Measurements from ENCODE around the gene MTUS2. TPM values are rescaled to one million over a fixed set of nuclear protein-coding genes. Genes with fewer than 3 reads are reported as not detected.

The MTUS2 gene
- total and polyA plus RNA-seq, 9 of the 15 experiments (the other 6 are each of a cell fraction or from before 2014, with no cell fraction given), result 0.01 to 0.28 (median 0.06) TPM; not detected in 1

DNA sequence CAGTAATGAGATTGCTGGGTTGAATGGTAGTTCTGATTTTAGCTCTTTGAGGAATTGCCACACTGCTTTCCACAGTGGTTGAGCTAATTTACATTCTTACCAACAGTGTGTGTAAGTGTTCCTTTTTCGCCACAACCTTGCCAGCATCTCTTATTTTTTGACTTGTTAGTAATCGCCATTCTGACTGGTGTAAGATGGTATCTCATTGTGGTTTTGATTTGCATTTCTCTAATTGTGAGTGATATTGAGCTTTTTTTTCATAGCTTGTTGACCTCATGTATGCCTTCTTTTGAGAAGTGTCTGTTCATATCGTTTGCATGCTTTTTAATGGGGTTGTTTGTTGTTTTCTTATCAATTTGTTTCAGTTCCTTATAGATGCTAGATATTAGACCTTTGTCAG, 245.0 kb downstream of the MTUS2 start (continued):
- TF ChIP-seq, protein P1, sequence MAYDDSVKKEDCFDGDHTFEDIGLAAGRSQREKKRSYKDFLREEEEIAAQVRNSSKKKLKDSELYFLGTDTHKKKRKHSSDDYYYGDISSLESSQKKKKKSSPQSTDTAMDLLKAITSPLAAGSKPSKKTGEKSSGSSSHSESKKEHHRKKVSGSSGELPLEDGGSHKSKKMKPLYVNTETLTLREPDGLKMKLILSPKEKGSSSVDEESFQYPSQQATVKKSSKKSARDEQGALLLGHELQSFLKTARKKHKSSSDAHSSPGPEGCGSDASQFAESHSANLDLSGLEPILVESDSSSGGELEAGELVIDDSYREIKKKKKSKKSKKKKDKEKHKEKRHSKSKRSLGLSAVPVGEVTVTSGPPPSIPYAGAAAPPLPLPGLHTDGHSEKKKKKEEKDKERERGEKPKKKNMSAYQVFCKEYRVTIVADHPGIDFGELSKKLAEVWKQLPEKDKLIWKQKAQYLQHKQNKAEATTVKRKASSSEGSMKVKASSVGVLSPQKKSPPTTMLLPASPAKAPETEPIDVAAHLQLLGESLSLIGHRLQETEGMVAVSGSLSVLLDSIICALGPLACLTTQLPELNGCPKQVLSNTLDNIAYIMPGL (CRISPR knock-in tag; IDR thresholded peaks at IDR 0.05), result no peak
- TF ChIP-seq BCL6 (CRISPR knock-in tag; IDR thresholded peaks at IDR 0.05) (no peak), ZNF384 (IDR thresholded peaks at IDR 0.05; ENCODE audit: low read depth, low read length) (no peak), TSC22D4 (tag; IDR thresholded peaks at IDR 0.05) (no peak), ZNF696 (CRISPR knock-in tag; conservative IDR thresholded peaks at IDR 0.05) (no peak)
- TF ChIP-seq, protein P2, sequence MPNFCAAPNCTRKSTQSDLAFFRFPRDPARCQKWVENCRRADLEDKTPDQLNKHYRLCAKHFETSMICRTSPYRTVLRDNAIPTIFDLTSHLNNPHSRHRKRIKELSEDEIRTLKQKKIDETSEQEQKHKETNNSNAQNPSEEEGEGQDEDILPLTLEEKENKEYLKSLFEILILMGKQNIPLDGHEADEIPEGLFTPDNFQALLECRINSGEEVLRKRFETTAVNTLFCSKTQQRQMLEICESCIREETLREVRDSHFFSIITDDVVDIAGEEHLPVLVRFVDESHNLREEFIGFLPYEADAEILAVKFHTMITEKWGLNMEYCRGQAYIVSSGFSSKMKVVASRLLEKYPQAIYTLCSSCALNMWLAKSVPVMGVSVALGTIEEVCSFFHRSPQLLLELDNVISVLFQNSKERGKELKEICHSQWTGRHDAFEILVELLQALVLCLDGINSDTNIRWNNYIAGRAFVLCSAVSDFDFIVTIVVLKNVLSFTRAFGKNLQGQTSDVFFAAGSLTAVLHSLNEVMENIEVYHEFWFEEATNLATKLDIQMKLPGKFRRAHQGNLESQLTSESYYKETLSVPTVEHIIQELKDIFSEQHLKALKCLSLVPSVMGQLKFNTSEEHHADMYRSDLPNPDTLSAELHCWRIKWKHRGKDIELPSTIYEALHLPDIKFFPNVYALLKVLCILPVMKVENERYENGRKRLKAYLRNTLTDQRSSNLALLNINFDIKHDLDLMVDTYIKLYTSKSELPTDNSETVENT (CRISPR knock-in tag; IDR thresholded peaks at IDR 0.05), result no peak

DNA sequence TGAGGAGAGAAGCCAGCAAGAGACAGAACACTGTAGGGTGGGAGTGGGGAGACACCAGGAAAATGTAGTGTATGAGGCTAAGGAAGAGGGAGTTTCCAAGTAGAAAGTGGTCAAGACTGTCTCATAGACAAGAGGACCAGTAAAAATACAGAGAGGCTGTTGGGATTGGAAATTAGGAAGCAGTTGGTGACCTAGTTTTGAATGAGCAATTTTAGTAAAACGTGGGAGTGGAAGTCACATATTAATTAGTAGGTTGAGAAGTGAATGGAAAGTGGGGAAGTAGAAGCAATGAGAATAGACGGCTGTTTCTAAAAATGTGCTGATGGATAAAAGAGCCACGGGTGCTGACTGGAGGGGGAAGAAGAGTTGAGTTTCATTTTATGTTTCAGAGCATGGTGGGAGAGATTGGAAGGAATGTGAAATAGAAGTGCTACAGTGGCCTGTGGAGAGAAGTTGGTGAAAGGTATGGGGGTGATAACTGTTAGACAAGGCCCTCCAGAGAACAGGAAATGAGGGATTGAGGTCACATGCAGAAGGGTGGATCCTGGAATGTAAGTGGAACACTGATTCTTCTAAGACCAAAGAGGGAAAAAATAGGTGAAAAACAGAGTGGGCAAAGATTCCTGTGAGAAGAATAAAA, 247.3 kb downstream of the MTUS2 start:
- Histone ChIP-seq H3K9me1 (ENCODE audit: control insufficient read depth, insufficient read depth, low read length) (no peaks in the 10 kb centered on the region), H3K27ac (ENCODE audit: extremely low read depth, low read depth, low read length) (no peak overlapping the region), H3K4me3 (no peak overlapping the region), H3K9me3 (replicated peaks; ENCODE audit: control insufficient read depth, insufficient read depth, low read depth, low read length) (no peaks in the 10 kb centered on the region), H3K4me2 (ENCODE audit: insufficient read depth, low read length) (no peak overlapping the region), H3K9ac (ENCODE audit: insufficient read depth in 1 of 2, low read depth in 2 of 2, low read length in 2 of 2) (no peak overlapping the region), H2AFZ (ENCODE audit: low read depth, low read length) (no peak overlapping the region), H3K36me3 (ENCODE audit: control insufficient read depth, insufficient read depth, low read length) (no peaks in the 10 kb centered on the region), H3K27me3 (ENCODE audit: control insufficient read depth in 2 of 2, insufficient read depth in 2 of 2, low read length in 2 of 2) (no peaks in the 10 kb centered on the region; a peak in 1 of 5 replicates), H3K79me2 (ENCODE audit: control insufficient read depth, insufficient read depth, low read length) (no peaks in the 10 kb centered on the region), H3K4me1 (replicated peaks in 1 of 2; ENCODE audit: control insufficient read depth in 2 of 2, insufficient read depth in 2 of 2, low read length in 2 of 2) (no peaks in the 10 kb centered on the region), H4K20me1 (replicated peaks; ENCODE audit: control insufficient read depth, insufficient read depth, low read length) (no peaks in the 10 kb centered on the region)
- 0% methylated on average over 3 of the region's 3 CpGs for whole genome bisulfite sequencing (ENCODE audit: insufficient coverage, low coverage, missing lambda C conversion rate)
- BruUV-seq (replicated peaks), result no TSS peak
- no peak for ATAC-seq
- no peak for DNase-seq (ENCODE audit: extremely low read depth in 1 of 4, low spot score in 3 of 4)
- CTCF ChIA-PET (ENCODE audit: low intra/inter-chr PET ratio), result no interaction called here
- POLR2A ChIA-PET, result no interaction called here
- FAIRE-seq, result no peak
- intact Hi-C loops (cut with micrococcal nuclease) (no loop called here), in situ Hi-C loops (cut with MboI) (no loop called here)
- TF ChIP-seq HNRNPH1 (optimal IDR thresholded peaks at IDR 0.05; ENCODE audit: low read depth, low read length) (no peak), ETV5 (CRISPR knock-in tag; IDR thresholded peaks at IDR 0.05; ENCODE audit: low read depth) (no peak), ZNF274 (IDR thresholded peaks at IDR 0.05; ENCODE audit: borderline replicate concordance, low read depth, low read length) (no peak), TAF15 (IDR thresholded peaks at IDR 0.05; ENCODE audit: low read depth, low read length) (no peak), MCM3 (IDR thresholded peaks at IDR 0.05) (no peak), SPI1 (IDR thresholded peaks at IDR 0.05; ENCODE audit: borderline replicate concordance, low read depth, low read length) (no peak), SMARCB1 (IDR thresholded peaks at IDR 0.05; ENCODE audit: insufficient read length, low read depth) (no peak), COPS2 (conservative IDR thresholded peaks at IDR 0.05) (no peak), NFIC (IDR thresholded peaks at IDR 0.05) (no peak), NR2C1 (IDR thresholded peaks at IDR 0.05) (no peak), NR2C1 (tag; IDR thresholded peaks at IDR 0.05) (no peak), SIN3B (IDR thresholded peaks at IDR 0.05; ENCODE audit: low read depth) (no peak)
- TF ChIP-seq, protein P3, sequence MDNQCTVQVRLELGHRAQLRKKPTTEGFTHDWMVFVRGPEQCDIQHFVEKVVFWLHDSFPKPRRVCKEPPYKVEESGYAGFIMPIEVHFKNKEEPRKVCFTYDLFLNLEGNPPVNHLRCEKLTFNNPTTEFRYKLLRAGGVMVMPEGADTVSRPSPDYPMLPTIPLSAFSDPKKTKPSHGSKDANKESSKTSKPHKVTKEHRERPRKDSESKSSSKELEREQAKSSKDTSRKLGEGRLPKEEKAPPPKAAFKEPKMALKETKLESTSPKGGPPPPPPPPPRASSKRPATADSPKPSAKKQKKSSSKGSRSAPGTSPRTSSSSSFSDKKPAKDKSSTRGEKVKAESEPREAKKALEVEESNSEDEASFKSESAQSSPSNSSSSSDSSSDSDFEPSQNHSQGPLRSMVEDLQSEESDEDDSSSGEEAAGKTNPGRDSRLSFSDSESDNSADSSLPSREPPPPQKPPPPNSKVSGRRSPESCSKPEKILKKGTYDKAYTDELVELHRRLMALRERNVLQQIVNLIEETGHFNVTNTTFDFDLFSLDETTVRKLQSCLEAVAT (IDR thresholded peaks at IDR 0.05), result no peak

Measured in K562 (cell line).